Measurements from ENCODE around the gene BACH2. TPM values are rescaled to one million over a fixed set of nuclear protein-coding genes. Genes with fewer than 3 reads are reported as not detected.
A peak's percentile ranks its signal among the peaks of the same experiment; 100 is the strongest.
"Not testable (repeated sequence)": the region's sequence is repeated elsewhere in the genome, so short reads cannot be mapped to it uniquely, and the experiment has no call there.

Gene BACH2
- total RNA-seq, 1 experiment from 2014 or later: 2.5 TPM

DNA sequence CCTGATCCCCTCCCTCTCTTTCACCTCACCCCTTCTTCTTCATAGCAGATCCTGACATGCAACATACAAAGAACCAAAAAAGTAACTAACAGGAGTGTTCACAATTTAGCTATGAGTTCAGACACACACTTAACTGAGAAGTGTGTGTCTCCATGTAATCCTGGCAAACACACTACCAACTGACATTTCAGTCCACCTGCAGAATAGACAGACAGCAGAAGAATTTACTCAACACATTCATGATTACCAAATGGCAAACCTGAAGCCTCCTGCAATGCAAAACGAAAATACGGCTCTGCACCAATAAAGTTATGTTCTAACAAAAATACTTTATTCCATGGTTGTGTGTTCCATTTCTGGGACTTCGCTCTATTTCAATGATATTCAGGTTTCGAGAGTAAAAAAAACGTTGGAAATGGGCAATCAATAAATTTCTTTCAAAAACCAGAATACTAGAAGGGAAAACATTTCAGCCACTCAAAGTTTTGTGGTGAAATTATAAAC lies 2.6 kb downstream of the BACH2 start:
- peaks cover 26% of the 10 kb centered on the region for H3K27me3 ChIP-seq (ENCODE audit: control insufficient read depth, insufficient read depth, low read length)
- H3K36me3 ChIP-seq (replicated peaks; ENCODE audit: control insufficient read depth, insufficient read depth, low read length): no peaks in the 10 kb centered on the region
- no peak for DNase-seq
- no peak overlapping the region for H3K4me3 ChIP-seq (ENCODE audit: insufficient read depth, low read depth, low read length)

DNA sequence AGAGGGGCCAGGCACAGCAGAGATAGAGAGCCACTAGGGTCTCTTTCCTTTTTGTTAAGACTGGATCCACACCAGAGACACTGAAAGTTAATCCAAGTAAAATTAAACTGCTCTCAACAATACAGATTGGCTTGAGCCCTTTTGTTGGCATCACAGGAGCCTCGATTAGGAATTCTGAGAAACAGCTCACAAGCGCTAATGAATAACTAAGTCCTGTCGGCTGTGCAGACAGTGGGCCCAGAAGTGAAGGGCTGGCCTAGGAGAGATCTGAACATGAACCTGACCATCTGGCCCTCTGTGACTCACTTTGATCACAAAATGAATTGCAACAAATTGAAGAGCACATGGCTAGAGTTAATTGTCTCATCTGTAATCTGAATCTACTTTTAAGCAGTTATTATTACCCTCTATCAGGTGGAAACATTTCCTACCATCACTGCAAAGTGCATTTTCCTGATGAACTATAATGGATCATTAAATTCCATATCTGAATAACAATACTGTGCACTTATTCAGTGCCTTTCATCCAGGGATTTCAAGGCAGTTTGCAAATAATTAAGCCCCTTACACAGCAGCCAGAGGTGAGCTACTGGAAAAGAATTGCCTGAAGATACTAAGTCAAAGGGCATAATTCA lies 3.2 kb downstream of the BACH2 start:
- DNase-seq: no peak
- Histone ChIP-seq H3K36me3 (replicated peaks; ENCODE audit: control insufficient read depth, insufficient read depth, low read length) (no peaks in the 10 kb centered on the region), H3K4me3 (ENCODE audit: insufficient read depth, low read depth, low read length) (no peak overlapping the region), H3K27me3 (ENCODE audit: control insufficient read depth, insufficient read depth, low read length) (peaks cover 26% of the 10 kb centered on the region)

DNA sequence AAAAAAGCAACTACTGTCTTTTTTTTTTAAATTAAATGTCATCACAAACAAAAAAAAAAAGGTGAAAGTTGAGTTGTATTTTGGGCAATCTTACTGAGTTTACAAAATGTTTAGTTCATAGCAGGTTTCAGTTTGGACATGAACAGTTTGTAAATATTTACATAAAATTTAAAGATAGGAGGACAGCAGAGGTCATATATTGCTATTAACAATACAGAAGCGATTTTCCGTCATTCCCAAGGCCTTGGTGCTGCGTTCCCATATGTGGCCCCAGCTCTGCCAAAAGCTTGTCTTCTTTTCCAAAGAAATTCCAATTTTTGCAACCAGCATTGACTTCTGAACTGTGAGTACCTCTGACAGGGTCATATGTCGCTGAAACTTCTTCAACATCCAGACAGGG lies 5.1 kb downstream of the BACH2 start:
- no peak for DNase-seq
- Histone ChIP-seq H3K36me3 (replicated peaks; ENCODE audit: control insufficient read depth, insufficient read depth, low read length) (no peaks in the 10 kb centered on the region), H3K4me3 (ENCODE audit: insufficient read depth, low read depth, low read length) (no peak overlapping the region), H3K27me3 (ENCODE audit: control insufficient read depth, insufficient read depth, low read length) (peaks cover 24% of the 10 kb centered on the region)

DNA sequence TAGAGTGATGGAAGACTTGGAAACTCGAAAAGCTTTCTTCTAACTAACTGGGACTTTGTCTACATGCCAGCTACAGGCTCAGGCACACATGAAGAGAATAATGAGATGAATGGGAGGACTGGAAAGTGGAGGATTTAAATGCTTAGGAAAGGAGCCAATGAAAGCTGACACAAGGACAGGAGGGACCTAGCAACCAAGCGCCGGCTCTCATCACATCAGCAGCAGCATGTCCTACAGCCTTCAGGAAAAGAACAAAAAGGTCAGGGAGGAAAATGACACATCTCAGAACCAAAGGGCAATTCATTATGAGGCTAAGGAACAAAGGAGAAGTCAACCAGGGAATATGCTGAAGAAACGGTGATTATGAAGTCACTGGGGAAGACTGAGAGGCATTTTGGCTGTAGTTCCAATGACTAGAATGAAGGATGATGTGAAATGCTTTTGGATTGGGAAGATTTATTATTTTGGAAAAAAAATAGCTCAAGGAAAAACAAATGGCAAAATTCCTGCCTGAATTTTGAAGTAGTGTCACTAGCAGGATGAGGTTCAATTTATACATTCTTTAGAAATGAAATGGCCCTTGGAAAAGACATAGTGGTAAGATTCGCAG lies 5.7 kb downstream of the BACH2 start:
- H3K27me3 ChIP-seq (ENCODE audit: control insufficient read depth, insufficient read depth, low read length): peaks cover 24% of the 10 kb centered on the region
- no peaks in the 10 kb centered on the region for H3K36me3 ChIP-seq (replicated peaks; ENCODE audit: control insufficient read depth, insufficient read depth, low read length)
- H3K4me3 ChIP-seq (ENCODE audit: insufficient read depth, low read depth, low read length): no peak overlapping the region
- DNase-seq: no peak

DNA sequence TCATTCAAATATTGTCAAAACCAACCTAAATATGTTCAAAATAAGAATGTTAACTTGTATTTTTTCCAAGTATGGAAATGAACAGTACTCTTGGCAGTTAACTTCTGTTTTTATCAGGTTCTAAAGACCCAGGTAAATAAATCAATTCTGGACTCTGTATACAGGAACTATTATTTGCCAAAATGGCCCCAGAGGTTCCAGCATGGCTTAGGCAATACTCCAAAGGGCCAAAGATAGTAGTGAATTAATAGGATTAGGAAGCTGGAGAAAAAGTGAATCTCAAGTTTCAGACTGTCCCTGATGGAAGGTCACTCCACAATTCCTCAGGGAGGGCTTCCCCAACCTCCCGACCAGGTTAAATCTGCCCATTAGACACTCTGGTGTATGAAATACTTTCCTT lies 6.7 kb downstream of the BACH2 start:
- no peak overlapping the region for H3K4me3 ChIP-seq (ENCODE audit: insufficient read depth, low read depth, low read length)
- H3K27me3 ChIP-seq (ENCODE audit: control insufficient read depth, insufficient read depth, low read length): peaks cover 14% of the 10 kb centered on the region
- no peaks in the 10 kb centered on the region for H3K36me3 ChIP-seq (replicated peaks; ENCODE audit: control insufficient read depth, insufficient read depth, low read length)
- DNase-seq: no peak

DNA sequence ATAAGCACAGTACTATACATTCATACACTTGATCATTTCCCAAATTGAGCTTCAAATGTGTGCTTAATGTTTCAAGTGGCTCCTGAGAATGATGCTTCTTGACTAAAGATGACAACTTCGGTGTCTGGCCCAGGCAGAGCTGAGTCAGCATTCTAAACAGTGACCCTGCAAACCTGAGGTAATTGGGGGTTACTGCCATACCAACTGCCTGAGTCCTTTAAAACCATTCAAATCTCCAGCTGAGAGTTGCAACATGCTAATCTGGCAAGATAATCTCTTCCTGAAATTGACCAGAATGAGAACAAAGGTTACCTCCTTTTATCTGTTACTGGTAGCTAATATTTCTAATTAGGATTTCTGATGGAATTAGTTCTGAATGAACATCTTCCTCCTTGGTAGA lies 8.2 kb downstream of the BACH2 start:
- DNase-seq: no peak
- Histone ChIP-seq H3K36me3 (replicated peaks; ENCODE audit: control insufficient read depth, insufficient read depth, low read length) (no peaks in the 10 kb centered on the region), H3K4me3 (ENCODE audit: insufficient read depth, low read depth, low read length) (no peak overlapping the region), H3K27me3 (ENCODE audit: control insufficient read depth, insufficient read depth, low read length) (no peaks in the 10 kb centered on the region; the same call in none of the 2 replicates)

DNA sequence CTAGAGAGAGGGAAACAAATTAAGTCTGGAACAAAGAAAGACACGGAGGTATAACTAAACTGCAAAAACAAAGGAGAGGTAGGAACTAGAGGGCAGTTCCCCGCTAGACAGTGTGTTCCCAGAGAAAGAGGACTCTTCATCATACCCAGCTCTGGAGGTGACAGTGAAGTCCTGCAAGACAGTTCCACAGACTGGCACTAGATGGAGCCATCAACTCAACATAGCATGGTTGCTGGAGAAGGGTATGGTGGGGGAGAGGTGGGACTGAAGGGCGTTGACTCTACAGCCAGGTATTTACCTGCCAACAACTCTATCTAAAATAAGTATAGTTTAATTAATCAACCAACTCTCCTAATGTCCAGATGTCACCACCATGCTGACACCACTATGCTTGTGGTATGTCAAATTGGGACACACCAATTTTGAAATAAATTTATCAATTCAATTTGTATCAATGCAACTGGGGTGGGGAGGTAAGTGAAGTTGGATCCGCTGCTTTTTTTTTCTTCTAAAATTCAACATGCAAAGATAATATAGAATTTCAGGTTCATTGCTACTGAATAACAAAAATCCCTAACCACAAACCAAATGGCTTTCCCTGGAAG lies 9.7 kb downstream of the BACH2 start:
- Histone ChIP-seq H3K36me3 (replicated peaks; ENCODE audit: control insufficient read depth, insufficient read depth, low read length) (no peaks in the 10 kb centered on the region), H3K27me3 (ENCODE audit: control insufficient read depth, insufficient read depth, low read length) (no peaks in the 10 kb centered on the region; the same call in 1 of the 2 replicates), H3K4me3 (ENCODE audit: insufficient read depth, low read depth, low read length) (no peak overlapping the region)
- peak; percentile 74 for DNase-seq

DNA sequence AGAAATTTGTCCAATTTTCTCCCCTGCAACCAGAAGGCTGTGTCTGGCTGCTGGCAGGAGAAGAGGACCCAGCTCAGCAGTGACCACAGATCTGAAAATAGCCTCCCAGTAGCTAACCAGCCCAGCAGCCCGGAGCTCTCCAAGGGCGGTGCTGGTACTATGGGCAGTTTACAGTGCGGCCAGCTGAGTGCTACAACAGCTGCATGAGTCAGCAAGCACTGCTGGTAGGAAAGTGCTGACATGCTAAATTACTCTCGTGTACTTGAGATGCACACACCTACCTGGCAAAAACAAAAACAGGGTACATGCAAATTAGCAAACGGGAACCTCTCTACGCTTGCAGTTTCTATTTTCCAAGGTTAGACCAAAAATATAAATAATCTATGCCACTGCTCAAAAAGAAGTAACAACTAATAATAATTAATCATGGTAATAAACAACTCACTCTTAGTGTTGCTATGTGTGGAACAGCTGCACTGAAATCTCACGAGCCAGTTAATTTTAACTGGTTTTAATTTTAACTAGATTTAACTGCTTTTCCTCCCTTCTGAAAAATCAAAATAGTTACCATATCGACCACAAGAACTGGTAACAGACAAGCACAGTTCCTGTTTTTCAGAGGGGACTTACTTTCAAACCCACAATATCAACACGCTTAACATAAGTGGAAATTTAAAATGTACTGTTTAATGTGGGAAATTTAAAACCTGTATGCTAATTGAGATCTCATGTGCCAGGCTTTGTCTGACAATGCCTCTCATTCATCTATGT lies 10.8 kb downstream of the BACH2 start:
- peak; percentile 37 for DNase-seq
- Histone ChIP-seq H3K4me3 (ENCODE audit: insufficient read depth, low read depth, low read length) (no peak overlapping the region), H3K27me3 (ENCODE audit: control insufficient read depth, insufficient read depth, low read length) (no peaks in the 10 kb centered on the region; the same call in 1 of the 2 replicates), H3K36me3 (replicated peaks; ENCODE audit: control insufficient read depth, insufficient read depth, low read length) (no peaks in the 10 kb centered on the region)

DNA sequence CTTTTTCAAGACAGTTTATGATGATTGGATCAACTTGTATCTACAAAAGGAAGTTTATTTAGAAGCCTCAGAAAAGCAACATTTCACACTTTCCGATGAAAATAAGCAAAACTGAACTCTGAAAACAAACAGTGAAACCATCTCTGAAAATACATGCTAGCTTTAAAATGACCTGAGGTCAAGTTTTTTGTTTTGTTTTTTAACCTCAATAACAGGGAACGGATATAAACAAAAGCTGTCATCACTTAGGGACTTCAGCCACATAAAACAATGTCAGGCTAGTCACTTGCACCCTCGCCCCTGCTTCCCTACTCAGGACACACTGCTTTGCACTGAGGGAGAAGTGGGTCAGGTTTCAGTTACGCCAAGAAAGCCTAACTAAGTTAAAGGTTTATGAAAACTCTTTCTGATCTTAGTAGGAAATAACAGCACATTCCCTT lies 11.6 kb downstream of the BACH2 start:
- H3K4me3 ChIP-seq (ENCODE audit: insufficient read depth, low read depth, low read length): no peak overlapping the region
- DNase-seq: no peak
- no peaks in the 10 kb centered on the region for H3K36me3 ChIP-seq (replicated peaks; ENCODE audit: control insufficient read depth, insufficient read depth, low read length)
- no peaks in the 10 kb centered on the region for H3K27me3 ChIP-seq (ENCODE audit: control insufficient read depth, insufficient read depth, low read length)

DNA sequence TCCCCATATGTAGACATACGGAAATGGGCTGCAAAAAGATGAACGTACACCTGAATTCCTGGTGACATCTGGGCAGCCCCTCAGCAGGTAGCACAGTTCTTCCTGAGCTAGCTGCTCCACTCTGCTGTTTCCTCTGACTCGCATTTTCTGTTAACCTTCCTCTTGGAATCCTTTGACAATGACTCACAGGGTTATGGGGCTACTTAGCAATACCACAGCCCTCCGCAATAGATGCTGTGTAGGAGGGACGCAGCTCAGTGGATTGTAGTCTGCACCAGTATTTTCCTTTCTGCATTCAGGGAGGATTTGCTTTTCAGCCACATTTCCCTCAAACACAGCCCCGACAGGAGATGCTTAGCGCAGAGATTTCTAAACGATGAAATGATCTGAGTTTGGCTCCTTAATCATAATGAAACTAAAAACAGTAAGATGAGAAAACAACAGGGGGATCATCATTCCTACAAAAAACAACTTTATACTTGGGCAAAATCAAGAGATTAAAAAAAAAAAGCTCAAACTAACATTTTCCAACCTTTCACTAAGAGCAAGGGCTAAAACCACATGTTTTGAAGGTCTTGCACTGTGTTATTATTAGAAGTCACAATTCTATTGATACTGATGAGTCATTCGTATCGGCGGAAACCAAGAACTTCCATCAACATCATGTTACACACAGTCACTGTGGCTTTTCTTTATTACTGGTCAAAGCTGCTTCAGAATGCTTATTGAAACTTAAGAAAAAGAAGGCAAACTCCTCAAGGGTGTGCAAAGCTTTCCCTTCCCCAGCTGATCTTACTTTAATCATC lies 12.2 kb downstream of the BACH2 start:
- no peaks in the 10 kb centered on the region for H3K27me3 ChIP-seq (ENCODE audit: control insufficient read depth, insufficient read depth, low read length)
- no peaks in the 10 kb centered on the region for H3K36me3 ChIP-seq (replicated peaks; ENCODE audit: control insufficient read depth, insufficient read depth, low read length)
- H3K4me3 ChIP-seq (ENCODE audit: insufficient read depth, low read depth, low read length): no peak overlapping the region
- no peak for DNase-seq

DNA sequence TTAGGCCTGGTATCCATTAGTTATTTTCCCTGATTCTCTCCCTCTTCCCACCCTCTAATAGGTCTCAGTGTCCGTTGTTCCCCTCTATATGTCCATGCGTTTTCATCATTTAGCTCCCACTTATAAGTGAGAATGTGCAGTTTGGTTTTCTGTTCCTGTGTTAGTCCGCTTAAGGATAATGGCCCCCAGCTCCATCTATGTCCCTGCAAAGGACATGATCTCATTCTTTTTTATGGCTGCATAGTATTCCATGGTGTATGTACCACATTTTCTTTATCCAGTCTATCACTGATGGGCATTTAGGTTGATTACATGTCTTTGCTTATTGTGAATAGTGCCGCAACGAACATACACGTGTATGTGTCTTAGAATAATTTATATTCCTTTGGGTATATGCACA lies 14.4 kb downstream of the BACH2 start:
- H3K4me3 ChIP-seq (ENCODE audit: insufficient read depth, low read depth, low read length); DNase-seq; H3K36me3 ChIP-seq (replicated peaks; ENCODE audit: control insufficient read depth, insufficient read depth, low read length); H3K27me3 ChIP-seq (ENCODE audit: control insufficient read depth, insufficient read depth, low read length): not testable (repeated sequence)

DNA sequence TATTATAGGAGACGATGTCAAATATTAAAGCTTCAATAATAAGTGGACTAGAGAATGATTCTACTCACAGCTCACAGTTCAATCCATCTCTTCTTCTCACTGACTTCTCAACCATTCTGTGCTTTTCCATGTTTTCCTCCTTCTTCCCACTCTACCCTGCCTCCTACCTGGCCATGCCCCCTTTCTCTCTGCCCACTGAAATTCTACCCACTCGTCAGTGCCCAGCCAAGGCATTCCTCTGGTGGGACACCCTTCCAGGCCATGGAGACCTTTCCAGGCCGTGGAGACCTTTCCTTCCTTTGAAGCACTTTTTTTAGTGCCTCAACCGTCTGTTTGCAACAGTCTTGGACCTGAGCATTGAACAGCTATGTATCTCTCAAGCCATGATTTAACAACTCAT lies 18.5 kb downstream of the BACH2 start:
- H3K4me3 ChIP-seq (ENCODE audit: insufficient read depth, low read depth, low read length): no peak overlapping the region
- no peaks in the 10 kb centered on the region for H3K36me3 ChIP-seq (replicated peaks; ENCODE audit: control insufficient read depth, insufficient read depth, low read length)
- no peaks in the 10 kb centered on the region for H3K27me3 ChIP-seq (ENCODE audit: control insufficient read depth, insufficient read depth, low read length)
- no peak for DNase-seq

DNA sequence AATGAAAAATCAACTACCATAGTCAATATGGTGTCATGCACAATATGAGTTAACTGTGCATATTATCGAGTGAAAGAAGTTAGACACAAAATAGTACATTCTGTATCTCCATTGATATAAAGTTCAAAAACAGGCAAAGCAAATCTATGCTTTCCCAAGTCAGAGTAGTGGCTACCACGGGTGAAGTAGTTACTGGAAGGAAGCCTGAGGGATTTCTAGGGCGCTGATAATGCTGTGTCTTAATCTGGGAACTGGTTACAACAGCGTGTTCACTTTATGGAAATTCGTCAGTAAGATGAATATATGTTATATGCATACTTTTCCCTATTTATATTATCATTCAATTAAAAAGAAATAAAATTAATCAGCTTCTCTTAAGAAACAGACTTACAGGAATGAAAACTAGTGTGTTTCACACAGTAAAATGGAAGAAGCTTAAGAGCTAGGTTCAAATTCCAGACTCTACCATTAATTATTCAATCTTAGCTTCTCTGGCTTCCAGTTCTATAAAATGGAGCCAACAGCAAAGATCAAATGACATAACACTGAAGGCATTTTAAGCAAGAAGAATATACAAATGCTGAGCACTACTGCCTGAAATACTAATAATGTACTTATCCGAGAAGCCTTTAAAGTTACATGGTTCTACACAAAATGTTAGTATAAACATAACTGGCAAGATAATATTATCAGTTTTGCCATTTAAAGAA lies 19.2 kb downstream of the BACH2 start:
- Histone ChIP-seq H3K27me3 (ENCODE audit: control insufficient read depth, insufficient read depth, low read length) (no peaks in the 10 kb centered on the region), H3K36me3 (replicated peaks; ENCODE audit: control insufficient read depth, insufficient read depth, low read length) (no peaks in the 10 kb centered on the region), H3K4me3 (ENCODE audit: insufficient read depth, low read depth, low read length) (no peak overlapping the region)
- no peak for DNase-seq

All from H7 (cell line).